Activated CD4-positive, alpha-beta T cell treated with anti-CD3 and anti-CD28 coated beads, Interleukin-2, amount 50 U/mL, for 48 hours (primary cell): ENCODE measurements around the gene MED16.

Source experiments
- DNase-seq, 2 experiments: peaks; one replicate each; pipeline ENCODE4 v3.0.0-alpha.2; 2020

MED16 gene

DNA sequence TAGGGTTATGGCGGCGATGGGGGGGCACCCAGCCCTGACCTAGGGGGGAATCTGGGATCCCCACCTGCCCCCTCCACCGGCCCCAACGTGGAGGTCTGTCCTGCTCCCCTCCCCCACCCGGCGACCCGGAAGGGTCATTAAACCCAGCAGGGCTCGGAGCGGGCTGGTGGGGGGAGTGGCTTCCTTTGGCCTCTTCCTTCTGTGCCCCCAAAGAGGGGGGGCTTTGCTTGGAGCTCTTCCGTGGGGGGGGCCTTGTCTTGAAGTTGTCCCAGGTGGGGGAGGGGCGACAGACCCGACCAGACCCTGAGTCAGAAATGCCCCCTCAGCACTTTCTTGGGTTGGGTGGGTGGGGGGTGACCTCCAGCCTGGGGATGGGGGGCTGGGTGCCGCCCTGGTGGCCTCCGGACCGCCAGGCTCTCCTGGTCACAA, 34.4 kb upstream of the MED16 start:
- no peak for DNase-seq

DNA sequence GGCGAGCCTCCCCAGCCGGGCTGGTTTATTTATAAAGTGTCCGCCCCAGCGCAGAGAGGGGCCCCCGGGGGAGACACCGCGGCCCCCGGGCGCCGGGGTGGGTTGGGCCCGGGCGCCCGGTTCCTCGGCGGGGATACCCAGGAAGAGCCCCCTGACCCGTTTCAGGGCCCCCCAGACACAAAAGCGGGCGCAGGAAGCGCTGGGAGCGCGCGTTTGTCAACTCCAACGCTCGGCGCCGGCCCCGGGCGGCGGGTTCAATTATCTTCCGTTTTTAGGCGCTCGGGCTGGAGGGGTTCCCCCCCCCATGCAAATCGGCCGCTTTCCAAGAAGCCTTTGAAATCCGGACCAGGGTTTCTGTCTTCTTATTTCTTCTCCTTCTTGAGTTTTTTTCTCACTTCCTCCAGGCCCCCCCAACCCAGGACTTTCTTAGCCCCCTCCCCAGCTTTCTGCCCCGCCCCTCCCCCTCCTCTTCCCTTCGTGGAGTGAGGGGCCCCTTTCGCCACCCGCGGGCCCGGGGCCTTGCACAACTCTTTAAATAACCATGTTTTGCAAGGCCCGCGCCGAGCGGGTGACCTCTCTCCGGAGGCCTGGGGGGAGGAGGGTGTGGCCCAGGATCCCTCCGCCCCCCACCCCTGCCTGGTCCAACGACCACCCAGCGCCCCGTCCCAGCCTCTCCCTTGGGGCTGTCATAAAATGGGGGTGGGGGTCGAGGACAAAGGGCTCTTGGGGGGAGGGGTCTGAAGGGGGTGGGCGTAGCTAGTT, 33.8 kb upstream of the MED16 start:
- DNase-seq: peak; percentile 68 to 76

DNA sequence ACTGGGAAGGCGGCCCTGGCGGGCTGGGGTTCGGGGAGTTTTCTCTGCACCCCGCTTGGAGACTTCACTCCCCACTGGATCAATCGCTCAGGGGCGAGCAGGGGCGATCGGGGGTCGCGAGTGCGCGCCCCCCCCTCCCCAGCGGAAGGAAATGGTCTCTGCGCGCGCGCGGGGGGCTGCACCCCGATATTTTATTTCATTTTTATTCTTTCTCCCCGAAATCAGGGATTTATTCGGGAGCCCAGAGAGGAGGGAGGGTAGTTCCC, 33.3 kb upstream of the MED16 start:
- peak in 1 of 2 experiments; percentile 26 for DNase-seq

DNA sequence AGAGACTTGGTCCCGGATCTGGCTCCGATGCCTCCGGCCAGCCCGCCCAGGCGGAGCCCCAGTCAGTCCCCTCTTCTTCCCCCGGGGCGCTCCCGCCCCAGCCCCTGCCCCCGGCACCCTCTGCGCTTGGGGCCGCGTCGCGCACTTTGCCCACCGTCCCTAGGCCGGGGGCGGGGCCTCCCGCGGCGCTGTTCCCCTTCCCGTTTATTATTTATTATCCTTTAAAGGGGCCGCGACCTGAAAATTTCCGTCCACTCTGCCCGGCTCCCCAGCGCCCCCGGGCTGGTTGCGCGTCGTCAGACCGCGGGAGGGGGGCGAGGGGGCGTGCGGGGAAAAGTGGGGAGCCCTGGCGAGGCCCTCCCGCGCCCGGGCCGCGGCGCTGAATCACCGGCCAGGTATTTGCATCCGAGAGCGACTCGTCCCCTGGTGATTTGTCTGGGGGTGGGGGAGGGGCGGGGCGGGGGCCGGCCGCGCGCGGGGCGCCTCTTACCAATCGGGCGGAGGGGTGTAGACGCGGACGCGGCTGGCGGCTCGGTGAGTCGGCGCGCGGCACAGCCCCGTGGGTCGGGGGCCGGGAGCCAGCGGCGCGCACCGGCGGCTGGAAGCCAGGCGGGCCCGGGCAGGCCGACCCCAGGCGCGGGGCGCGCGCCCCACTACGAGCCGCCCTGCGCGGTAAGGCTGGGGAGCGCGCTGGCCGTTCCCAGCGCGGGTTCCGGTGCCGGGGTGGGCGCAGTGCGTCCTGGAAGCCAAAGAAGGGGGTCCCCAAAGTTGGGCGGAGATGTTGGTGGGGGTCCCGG, 32.7 kb upstream of the MED16 start, which contains the start of gene ARID3A:
Gene ARID3A (plus strand): TSS at position 510 of the 797 bp plus-strand sequence. CDS start 3,494 bp downstream, outside the sequence.
- DNase-seq: peak; percentile 80 to 82

DNA sequence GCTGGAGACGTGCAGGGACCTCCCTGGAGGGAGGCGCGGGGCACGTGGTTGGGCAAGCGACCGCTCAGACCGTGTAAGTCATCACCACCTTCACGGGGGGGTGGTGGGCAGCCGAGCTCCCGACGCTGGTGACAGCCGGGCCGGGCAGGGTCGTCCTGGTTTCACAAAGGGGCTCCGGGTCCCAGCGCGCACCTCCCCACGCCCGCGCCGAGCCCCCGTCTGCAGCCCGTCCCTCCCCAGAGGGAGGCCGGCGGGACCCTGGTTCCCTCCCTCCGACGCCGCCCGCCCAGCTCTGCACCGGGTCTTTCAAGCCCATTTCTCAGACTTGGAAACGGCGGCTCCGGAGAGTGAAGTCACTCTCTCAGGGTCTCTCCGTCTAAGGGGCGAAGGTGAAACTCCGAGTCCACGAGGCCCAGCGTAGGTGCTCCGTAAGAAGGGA, 32.1 kb upstream of the MED16 start:
- peak; percentile 42 to 77 for DNase-seq

DNA sequence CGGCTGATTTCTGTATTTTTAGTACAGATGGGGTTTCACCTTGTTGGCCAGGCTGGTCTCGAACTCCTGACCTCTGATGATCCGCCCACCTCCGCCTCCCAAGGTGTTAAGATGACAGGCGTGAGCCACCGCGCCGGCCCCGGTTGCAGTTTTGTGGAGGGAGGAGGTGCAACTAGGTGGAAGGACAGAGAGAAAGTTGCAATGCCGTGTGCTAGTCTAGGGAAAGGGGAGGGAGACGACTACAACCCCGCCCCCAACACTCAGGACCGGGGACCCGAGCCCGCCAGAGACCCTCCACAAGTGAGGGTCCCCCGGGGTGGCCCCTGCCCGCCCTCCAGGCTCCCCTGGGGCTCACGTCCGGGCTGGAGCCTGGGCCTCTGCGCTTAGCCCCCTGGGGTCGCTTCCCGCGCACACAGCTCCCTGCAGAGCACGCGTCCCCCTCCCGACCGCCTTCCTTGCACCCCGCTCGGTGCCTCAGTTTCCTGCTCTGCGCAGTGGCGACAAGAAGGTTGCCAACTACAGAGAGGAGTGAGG, 31.6 kb upstream of the MED16 start:
- peak; percentile 59 to 69 for DNase-seq

DNA sequence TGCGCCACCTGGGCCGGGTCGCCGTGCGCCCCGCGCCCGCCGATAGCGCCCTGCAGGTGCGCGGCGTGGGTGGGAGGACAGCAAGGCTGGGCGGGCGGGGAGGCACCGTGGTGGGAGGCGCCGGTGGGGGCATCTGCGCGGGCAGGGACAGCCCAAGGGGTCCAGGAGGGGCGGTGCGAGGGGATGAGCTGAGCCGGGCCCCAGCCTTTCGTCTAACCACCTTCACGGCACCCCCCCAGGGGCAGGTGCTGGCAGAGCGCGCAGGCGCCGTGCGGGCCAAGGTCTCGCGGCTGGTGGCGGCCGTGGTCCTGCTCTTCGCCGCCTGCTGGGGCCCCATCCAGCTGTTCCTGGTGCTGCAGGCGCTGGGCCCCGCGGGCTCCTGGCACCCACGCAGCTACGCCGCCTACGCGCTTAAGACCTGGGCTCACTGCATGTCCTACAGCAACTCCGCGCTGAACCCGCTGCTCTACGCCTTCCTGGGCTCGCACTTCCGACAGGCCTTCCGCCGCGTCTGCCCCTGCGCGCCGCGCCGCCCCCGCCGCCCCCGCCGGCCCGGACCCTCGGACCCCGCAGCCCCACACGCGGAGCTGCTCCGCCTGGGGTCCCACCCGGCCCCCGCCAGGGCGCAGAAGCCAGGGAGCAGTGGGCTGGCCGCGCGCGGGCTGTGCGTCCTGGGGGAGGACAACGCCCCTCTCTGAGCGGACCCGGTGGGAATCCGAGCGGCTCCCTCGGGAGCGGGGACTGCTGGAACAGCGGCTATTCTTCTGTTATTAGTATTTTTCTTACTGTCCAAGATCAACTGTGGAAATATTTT, 27.3 kb upstream of the MED16 start:
- peak; percentile 64 to 72 for DNase-seq

DNA sequence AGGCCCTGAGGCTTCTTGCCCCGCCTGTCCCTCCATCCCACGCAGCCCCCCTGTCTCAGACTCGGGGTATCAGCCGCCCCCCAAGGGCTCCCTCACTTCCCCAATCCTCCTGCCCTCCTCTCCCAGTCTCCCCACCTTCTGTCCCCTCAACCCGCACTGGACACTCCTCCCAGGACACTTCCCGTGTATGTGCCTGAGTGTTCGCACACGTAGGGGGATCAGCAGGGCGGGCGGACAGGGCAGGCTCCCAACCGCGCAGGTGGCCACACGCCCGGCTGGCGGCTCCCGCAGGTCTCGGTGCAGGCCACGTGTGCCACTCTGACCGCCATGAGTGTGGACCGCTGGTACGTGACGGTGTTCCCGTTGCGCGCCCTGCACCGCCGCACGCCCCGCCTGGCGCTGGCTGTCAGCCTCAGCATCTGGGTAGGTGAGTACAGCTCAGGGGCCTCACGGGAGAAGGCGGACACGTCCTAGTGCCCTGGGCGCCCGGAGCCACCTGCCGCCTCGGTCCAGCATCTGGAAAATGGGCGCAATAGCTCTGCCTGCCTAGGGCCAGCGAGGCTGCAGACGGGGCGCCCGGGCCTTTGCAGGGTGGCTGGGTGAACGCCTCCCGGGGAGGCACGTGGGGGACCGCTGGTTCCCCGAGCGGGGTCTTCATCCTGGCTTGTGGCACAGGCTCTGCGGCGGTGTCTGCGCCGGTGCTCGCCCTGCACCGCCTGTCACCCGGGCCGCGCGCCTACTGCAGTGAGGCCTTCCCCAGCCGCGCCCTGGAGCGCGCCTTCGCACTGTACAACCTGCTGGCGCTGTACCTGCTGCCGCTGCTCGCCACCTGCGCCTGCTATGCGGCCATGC, 26.4 kb upstream of the MED16 start:
- DNase-seq: peak; percentile 54 to 63

DNA sequence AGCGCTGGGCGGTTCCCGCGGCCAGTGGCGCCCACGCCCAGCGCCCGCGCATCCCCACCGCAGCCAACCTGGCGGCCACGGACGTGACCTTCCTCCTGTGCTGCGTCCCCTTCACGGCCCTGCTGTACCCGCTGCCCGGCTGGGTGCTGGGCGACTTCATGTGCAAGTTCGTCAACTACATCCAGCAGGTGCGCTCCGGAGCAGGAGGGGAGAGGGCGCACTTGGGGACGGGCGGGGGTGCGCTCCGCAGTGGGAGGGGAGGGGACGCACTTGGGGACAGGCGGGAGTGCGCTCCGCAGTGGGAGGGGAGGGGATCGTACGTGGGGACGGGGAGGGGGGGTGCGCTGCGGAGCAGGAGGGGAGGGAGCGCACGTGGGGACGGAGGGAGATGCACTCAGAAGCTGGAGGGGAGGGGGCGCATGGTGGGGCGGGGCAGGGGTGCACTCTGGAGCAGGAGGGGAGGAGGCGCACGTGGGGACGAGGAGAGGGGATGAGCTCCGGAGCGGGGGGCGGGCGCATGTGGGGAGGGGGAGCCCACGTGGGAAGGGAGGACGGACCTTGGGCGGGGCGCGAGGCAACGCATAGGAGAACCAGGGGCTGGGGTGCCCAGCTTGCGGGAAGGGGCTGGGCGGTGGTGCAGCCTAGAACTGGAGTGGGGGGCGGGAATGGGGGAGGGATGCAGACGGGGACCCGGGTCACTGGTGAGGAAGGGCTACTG, 25.7 kb upstream of the MED16 start:
- peak; percentile 60 to 65 for DNase-seq

DNA sequence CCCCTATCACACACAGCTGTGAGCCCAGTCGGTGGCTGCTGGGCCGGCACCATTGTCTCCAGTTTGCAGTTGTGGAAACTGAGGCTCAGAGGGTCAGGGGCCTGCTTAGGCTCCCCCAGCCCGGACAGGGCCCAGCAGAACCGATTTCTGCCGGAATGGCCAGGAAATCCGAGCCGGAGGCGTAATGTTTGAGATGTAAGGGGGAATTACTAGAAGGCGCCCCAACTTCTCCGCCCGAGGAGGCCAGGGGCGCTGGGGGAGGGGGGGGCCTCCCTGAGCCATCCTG, 25.1 kb upstream of the MED16 start:
- no peak for DNase-seq

DNA sequence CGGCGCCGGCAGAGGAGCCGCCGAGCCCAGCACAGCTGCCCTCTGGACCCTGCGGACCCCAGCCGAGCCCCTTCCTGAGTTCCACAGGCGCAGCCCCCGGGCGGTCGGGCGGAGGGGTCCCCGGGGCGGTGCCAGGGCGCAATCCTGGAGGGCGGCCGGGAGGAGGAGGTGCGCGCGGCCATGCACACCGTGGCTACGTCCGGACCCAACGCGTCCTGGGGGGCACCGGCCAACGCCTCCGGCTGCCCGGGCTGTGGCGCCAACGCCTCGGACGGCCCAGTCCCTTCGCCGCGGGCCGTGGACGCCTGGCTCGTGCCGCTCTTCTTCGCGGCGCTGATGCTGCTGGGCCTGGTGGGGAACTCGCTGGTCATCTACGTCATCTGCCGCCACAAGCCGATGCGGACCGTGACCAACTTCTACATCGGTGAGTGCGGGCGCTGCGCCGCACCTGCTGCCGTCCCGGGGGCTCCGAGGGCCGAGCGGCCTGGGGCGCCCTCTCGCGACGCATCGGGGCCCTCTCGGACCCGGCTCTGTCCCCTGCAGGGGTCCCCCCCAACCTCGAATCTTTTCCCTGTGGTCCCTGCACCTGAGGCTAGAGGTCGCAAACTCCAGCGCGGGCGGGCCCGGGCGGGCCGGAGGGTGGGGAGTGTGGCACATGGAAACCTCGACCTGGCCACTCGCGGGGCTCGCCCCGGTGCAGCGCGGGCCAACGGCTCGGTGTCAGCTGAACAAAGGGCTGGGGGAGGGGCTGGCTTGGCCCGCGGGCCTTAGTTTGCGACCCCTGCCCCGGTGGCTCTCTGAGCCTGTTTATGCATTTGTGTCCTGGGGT, 24.6 kb upstream of the MED16 start, which contains the start of gene KISS1R:
Gene KISS1R (plus strand): TSS at position 11 of the 829 bp plus-strand sequence. CDS start 170 bp downstream, at position 181.
- peak; percentile 51 to 62 for DNase-seq

DNA sequence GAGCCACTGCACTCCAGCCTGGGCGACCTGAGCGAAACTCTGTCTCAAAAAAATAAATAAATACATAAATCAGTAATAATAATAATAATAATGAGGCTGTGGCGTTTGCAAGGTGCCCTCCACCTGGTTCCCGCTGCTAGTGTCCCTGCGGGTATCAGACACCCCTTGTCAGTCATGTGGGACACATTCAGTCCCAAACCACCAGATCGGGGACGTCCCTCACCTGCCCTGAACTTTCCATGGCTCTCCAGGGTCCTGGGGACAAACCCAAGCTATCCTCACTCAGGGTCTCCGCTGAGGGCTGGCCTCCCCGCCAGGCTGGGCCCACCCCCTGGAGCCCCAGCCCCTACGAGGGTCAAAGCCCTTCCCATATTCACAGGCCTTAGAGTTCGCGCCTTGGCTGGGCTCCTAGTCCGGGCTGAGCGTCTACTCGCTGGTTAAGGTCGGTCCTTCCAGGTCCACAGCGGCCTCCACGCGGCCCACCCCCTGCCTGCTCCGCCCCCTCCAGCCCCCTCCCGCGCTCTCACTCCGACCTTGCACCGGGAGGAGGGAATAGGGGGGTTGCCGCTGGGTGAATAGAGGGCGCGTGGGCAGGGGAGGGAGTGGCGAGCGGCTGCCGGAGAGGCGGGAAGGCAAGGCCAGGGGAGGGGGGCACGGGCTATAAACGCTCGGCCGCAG, 23.8 kb upstream of the MED16 start:
- peak; percentile 64 to 67 for DNase-seq

DNA sequence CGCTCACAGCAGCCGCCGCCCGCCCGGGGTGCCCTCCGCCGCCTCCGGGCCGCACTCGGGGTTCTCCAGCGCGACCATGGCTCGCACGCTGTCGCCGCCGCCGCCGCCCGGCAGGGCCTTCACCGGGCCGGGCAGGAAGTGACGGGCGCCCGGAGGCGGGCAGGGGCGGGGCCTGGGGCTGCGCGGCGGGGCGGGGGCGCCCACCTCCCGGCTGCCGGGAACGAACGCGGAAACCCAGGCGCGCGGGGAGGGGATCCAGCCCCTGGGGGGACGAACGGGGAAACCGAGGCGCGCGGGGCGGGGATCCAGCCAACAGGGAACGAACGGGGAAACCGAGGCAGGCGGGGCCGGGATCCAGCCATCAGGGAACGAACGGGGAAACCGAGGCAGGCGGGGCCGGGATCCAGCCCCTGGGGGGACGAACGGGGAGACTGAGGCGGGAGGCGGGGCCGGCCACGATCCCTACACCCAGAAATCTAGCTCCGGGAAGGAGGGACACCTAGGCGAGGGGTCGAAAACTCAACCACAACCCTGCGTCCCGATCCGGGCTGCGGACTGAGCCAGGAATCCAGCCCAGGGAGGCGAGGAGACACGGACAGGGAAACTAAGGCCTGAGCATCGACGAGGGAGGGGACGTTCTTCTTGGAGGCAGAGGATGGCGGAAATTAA, 20.2 kb upstream of the MED16 start, which contains the start of gene R3HDM4:
Gene R3HDM4 (minus strand): TSS at position 140 of the 669 bp plus-strand sequence. CDS start 62 bp downstream, at position 78.
- peak; percentile 87 for DNase-seq

DNA sequence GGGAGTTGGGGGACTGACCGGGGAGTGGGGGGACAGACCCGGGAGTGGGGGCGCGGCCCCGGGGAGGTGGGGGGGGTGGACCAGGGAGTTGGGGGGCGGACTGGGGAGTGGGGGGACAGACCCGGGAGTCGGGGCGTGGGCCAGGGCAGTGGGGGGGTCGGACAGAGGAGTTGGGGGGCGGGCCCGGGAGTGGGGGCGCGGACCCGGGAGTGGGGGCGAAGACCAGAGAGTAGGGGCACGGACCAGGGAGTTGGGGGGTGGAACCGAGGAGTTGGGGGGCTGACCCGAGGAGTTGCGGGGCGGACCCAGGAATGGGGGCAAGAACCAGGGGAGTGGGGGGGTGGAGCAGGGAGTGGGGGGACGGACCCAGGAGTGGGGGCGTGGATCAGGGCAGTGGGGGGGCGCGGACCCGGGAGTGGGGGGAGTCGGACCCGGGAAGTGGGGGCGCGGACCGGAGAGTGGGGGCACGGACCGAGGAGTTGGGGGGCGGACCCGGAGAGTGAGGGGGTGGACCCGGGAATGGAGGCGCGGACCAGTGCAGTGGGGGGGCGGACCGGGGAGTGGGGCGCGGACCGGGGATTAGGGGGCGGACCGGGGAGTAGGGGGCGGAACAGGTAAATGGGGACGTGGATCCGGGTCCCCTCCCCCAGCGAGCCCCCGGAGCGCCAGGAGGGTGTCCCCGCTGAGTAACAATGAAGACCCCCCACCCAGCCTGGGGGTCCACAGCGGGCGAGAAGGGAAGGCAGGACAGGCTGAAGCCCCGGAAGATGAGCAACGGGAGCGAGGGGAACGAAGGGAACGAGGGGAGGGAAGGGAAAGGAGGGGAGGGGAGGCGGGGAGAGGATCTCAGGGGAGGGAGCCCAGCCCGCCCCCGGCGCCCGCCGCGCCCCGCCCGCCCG, 19.4 kb upstream of the MED16 start:
- DNase-seq: no peak

DNA sequence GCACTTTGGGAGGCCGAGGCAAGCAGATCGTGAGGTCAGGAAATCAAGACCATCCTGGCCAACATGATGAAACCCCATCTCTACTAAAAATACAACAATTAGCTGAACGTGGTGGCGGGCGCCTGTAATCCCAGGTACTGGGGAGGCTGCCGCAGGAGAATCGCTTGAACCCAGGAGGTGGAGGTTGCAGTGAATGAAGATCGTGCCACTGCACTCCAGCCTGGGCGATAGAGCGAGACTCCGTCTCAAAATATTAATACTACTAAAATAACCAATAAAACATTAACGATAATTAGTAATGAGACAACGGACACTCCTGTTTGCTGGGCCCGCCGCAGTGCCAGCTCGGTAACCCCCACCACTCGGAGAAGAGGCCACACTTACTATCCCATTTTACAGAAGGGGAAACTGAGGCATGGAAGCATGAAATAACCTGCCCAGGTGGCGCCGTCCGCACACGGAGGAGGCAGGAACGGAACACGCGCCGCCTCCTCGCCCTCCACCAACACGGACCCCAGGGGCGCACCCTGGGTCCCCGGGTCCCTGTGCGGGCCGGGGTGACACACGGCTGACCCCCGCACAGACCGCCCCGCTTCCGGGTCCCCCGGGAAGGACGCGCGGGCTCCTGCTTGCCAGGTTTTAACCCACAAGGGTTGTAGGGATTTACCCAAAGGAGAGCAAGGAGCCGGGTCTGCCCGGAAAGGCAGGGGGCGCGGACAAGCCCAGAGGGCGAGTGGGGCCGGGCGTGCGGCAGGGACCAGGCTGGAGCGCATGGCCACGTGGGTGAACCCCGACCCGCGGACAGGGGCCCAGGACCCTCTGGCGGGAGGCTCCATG, 18.4 kb upstream of the MED16 start:
- DNase-seq: no peak

DNA sequence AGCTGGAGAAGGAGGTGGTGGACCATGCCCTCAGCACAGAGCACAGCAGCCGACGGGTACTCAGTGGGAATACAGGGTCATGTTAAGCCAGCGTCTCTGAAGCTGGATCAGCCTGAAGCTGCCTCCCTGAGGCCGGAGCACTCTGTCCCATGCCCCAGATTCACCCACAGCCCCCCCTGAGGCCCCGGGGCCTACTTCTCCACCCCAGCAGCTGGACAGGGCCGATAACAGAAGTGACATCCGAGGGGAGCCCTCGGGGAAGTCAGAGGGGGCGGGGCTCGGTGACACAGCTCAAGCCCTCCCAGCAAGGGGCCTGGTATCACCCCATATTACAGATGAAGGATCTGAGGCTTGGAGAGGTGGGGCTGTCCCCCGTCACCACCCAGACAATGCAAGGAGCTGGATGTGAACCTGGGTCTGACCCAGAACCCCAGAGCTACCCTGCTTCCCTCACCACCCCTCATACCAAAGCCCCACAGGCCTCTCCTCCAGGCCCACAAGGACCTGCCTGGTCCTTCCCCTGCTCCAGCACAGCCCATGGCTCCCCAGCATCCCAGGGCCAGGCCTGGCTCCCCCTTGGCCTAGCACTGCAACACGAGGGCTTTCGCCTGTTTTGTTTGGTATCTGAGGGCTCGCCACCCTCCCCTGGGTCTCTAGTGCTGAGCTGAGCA, 14.3 kb upstream of the MED16 start:
- peak in 1 of 2 experiments; percentile 37 for DNase-seq
